Right renal pelvis (tissue), 4 donors: ENCODE measurements around the gene MAGED2. TPM values are rescaled to one million over a fixed set of nuclear protein-coding genes. Genes with fewer than 3 reads are reported as not detected.
"Not testable (repeated sequence)": the region's sequence is repeated elsewhere in the genome, so short reads cannot be mapped to it uniquely, and the experiment has no call there.

Experiments
- DNase-seq, 4 donors: peaks; one replicate each; pipeline ENCODE4 v3.0.0-alpha.2; 2013; ENCODE audit warnings: low read depth in 4 of 4, low spot score in 3 of 4, missing footprints in 1 of 4
- polyA plus RNA-seq, 4 donors: library from polyadenylated mRNA; unstranded; fragments of 120-200 nt; gene quantifications; one replicate each; pipeline ENCODE4 v1.2.1, GENCODE V29; 2013; ENCODE audit not compliant: insufficient read length in 4 of 4

MAGED2 gene, protein sequence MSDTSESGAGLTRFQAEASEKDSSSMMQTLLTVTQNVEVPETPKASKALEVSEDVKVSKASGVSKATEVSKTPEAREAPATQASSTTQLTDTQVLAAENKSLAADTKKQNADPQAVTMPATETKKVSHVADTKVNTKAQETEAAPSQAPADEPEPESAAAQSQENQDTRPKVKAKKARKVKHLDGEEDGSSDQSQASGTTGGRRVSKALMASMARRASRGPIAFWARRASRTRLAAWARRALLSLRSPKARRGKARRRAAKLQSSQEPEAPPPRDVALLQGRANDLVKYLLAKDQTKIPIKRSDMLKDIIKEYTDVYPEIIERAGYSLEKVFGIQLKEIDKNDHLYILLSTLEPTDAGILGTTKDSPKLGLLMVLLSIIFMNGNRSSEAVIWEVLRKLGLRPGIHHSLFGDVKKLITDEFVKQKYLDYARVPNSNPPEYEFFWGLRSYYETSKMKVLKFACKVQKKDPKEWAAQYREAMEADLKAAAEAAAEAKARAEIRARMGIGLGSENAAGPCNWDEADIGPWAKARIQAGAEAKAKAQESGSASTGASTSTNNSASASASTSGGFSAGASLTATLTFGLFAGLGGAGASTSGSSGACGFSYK
- polyA plus RNA-seq, result 100 to 1,000 TPM; 650 to 710 (median 697) TPM

GRCh38 chrX:54807524-54808108 lies at the start of gene MAGED2:
TSS of gene MAGED2 (plus strand) at chrX:54807745. CDS start at chrX:54809332, 1,587 bp downstream.
- DNase-seq, result peak in 3 of 4 donors; percentile 31 to 37 (median 33)

- DNase-seq, result no peak
Measured at GRCh38 chrX:54758114-54759055, 49.2 kb upstream of the MAGED2 start.

GRCh38 chrX:54774391-54775094 lies 33.0 kb upstream of the MAGED2 start:
- DNase-seq, result peak; percentile 25 to 63 (median 48)

GRCh38 chrX:54776061-54776460 lies 31.5 kb upstream of the MAGED2 start:
- no peak for DNase-seq

GRCh38 chrX:54776987-54777672 lies 30.4 kb upstream of the MAGED2 start:
- DNase-seq, result no peak

- no peak for DNase-seq
Measured at GRCh38 chrX:54785901-54786300, 21.6 kb upstream of the MAGED2 start.

DNA sequence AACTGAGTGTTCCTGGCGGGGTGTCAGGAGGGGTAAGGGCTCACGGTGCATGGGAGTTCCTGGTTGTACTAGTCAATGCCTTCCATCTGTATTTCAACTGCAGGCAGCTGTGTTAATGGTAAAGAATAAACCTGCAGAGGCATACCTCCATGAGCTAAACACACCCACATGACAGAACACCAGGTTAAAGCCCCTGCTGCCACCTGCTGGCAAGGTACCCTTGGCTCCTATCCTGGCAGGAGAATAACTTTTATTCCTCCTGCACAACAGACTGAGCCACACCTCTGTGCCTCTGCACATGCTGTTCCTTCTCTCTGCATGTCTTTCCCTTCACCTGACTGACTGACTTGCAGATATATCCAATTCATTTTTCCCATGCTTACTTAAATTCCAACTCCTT lies 20.6 kb upstream of the MAGED2 start:
- no peak for DNase-seq

DNA sequence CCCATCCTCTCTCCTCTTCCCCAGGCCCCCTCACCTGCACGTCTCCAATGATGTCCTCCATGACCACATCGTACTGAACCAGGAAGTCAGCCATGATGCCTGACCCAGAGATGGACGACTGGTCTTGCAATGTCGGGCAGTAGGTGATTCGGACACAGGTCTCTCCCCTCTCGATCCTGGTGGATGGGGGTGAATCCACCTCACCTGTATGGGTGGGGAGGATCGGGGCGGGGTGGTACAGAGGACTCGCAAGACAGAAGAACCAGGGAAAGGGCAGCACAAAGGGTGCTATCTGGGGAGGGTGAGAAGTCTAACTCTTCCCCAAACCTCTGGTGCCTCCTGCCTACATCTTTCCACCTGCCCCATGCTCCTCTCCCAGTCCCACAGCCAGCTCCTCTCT lies 19.1 kb upstream of the MAGED2 start:
- no peak for DNase-seq

DNA sequence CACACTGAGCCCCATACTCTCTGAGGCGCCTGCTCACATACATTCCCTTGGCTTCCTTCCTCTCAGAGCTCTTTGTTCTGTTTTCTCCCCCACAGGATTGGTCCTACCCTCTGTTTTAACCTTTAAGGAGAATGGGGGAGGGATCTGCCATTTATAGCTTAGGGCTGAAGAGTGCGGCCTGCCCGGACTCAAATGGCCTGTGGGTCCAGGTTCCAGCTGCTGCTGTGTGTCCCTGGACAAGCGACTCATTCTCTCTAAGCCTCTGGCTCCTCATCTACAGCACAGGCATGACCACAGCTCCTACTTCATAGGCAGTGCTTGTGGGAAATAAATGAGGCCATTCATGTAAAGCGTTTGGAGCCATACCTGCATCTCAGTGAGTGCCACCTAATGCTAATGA lies 18.1 kb upstream of the MAGED2 start:
- DNase-seq, result not testable (repeated sequence)

DNA sequence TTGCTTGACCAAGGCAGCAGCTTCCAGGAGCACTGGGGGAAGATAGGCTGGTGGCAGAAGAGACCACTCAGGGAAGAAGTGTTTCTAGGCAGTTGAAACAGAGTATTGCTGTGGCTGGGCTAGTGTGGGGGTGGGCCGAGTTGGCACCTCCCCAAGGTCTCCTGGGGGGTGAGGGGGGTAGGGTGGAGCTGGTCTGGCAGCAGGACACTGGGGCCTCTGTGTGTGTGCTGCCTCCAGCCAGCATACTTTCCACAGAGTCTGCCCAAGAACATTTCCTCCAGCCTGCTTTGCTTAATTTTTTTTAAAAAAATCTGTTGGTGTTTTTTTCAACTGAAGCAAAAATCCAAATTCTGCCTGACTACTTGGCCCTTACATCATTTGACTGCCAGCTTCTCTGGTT lies 13.5 kb upstream of the MAGED2 start:
- no peak for DNase-seq

- DNase-seq, result no peak
Measured at GRCh38 chrX:54794795-54795194, 12.8 kb upstream of the MAGED2 start.

DNA sequence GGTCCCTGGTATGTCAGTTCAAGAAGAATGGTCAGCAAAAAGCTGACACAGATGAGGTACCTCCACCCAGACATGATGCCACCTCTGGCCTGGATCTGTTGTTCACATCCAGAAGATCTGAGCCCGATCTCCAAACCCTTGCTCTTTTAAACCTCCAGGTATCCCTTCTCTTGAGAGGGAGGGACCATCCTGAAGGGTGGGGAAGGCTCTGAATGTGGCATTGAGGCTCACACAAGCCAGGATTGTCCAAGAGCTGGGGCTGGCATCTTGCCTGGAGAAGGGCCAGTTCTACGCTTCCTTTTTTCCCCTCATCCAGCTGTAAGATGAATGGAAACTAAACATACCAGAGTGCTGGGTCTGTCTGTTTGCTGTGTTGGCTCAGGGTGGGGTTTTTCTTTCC lies 9.4 kb upstream of the MAGED2 start, which contains the start of gene ITIH6:
TSS of gene ITIH6 (minus strand) at position 119 of the 400 bp plus-strand sequence. CDS start at position 74, 45 bp downstream.
- no peak for DNase-seq

DNA sequence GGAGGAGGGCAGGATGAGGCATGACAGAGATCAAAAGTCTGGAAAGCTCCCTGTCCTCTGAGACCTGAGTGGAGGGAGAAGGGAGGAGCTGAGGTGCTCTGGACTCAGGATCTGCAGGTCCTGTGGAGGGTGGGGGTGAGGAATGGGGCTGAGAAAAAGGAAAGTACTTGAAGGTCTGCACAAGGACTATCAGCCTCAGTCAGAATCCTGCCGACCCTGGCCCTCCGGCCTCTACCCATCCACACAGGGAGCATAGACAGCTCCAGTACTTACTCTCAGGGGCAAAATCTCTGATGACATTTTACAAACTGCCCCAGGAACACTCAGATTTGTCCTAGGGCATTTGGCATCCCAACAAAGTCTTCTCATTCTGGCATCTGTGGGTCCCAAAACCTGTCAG lies 8.5 kb upstream of the MAGED2 start:
- no peak for DNase-seq

DNA sequence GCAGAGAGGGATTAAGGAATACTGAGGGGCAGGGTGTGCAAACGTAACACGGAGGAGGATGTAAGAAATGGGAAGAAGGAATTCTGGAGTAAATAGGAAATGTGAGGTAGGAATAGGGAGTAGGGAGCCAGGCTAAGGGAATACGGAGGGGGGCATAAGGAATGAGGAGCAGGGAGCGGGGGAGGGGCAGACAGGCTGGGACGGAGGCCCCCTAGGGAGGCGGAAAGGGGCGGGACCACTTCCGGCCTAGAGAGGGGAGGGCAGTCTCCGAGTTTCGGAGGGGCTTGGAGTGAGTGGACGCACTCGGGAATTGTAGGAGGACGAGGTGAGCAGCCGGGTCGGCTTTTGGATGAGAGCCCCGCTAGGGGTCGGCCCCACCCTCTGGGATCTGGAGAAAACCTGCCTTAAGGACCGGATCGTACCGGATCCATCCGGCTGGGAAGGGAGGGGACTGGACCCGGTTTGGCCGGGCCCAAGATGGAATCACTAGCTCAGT lies 612 bp downstream of the MAGED2 start:
- DNase-seq, result peak in 2 of 4 donors; percentile 68 to 73

GRCh38 chrX:54808605-54809483 lies 1.3 kb downstream of the MAGED2 start:
- DNase-seq, result peak; percentile 88 to 93 (median 92)

- DNase-seq, result no peak
Measured at GRCh38 chrX:54810532-54810931, 3.0 kb downstream of the MAGED2 start.

DNA sequence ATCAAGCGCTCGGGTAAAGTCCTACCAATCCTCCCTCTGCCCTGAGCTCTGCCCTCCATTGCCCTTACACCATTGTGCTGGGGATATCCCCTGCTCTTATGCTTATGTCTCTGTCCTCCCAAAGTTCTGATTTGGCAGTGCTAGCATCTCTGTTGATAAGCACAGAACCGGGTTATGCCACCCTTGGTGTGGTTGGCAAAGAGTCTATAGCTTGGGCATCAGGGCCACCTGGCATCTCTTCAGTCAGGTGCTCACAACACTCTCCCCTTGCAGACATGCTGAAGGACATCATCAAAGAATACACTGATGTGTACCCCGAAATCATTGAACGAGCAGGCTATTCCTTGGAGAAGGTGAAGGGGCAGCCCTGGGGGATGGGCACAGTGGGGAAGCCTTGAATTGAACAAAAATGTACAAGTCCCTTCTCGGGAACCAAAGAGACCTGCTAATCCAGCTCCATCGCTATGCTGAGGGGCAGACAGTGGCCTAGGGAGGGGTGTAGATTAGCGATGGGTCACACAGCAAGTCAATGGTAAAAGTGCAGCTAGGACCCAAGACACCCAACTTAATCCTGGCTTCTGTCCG lies 3.8 kb downstream of the MAGED2 start:
- DNase-seq, result no peak

DNA sequence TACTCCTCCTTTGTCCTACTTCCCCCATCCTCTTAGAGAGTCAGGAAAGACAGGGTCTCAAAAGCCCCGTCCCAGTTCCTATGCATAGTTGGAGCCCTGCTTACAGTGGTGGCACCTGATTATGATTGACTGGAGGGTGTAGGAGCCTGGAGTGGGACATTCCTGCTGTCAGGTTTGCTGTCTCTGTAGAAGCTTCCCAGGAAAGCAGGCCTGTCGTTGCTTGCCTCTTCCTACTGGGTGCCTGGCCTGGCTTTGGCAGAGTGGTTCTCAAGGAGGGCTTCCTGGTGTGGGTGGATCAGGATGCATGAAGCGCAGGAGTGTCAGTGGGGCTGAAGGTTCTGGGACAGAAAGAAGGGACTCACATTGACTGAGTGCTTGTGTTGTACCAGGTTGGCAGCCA lies 4.8 kb downstream of the MAGED2 start:
- DNase-seq, result no peak
